Ectodermal cell (in vitro differentiated cells): Measurements from ENCODE around the gene PLEKHS1.
"Not testable (repeated sequence)": the region's sequence is repeated elsewhere in the genome, so short reads cannot be mapped to it uniquely, and the experiment has no call there.

Source experiments
- H3K27ac ChIP-seq: 2 replicates; pipeline ENCODE4 v1.7.0; 2013; ENCODE audit warnings: mild to moderate bottlenecking, low read depth, low read length; ENCODE audit not compliant: insufficient read depth, poor library complexity, severe bottlenecking
- H3K27me3 ChIP-seq: 2 replicates; pipeline ENCODE4 v1.7.0; 2013; ENCODE audit warnings: mild to moderate bottlenecking, low read length; ENCODE audit not compliant: insufficient read depth, control insufficient read depth, poor library complexity, severe bottlenecking
- H3K36me3 ChIP-seq: one replicate; pipeline ENCODE4 v1.7.0; 2013; ENCODE audit warnings: low read length; ENCODE audit not compliant: control insufficient read depth, insufficient read depth
- H3K4me1 ChIP-seq: one replicate; pipeline ENCODE4 v1.7.0; 2013; ENCODE audit warnings: low read length; ENCODE audit not compliant: control insufficient read depth, insufficient read depth
- H3K4me3 ChIP-seq: 2 replicates; pipeline ENCODE4 v1.7.0; 2013; ENCODE audit warnings: low read depth, low read length, control low read depth; ENCODE audit not compliant: insufficient read depth
- H3K9me3 ChIP-seq: 2 replicates; pipeline ENCODE4 v1.7.0; 2013; ENCODE audit warnings: mild to moderate bottlenecking, low read length, moderate library complexity; ENCODE audit not compliant: control insufficient read depth
- WGBS, 2 experiments: methylation state at CpG; one replicate each; pipeline ENCODE4 v1.1.7; 2013; ENCODE audit warnings: missing lambda C conversion rate in 2 of 2; 5-methylcytosine and 5-hydroxymethylcytosine counted together

PLEKHS1 gene

GRCh38 chr10:113782986-113783704 lies 31.7 kb downstream of the PLEKHS1 start:
- Histone ChIP-seq H3K4me3 (no peak overlapping the region), H3K36me3 (no peaks in the 10 kb centered on the region), H3K9me3 (no peaks in the 10 kb centered on the region), H3K27me3 (no peaks in the 10 kb centered on the region), H3K27ac (no peak overlapping the region), H3K4me1 (no peaks in the 10 kb centered on the region)
- 84 to 86% methylated on average over 6 to 8 of the region's 8 CpGs for WGBS, 2 experiments

GRCh38 chr10:113788604-113789083 lies 37.2 kb downstream of the PLEKHS1 start:
- Histone ChIP-seq H3K9me3 (no peaks in the 10 kb centered on the region), H3K27me3 (no peaks in the 10 kb centered on the region), H3K4me1 (no peaks in the 10 kb centered on the region), H3K36me3 (no peaks in the 10 kb centered on the region), H3K4me3 (no peak overlapping the region), H3K27ac (no peak overlapping the region)
- 82 to 83% methylated on average over 9 of the region's 9 CpGs for WGBS, 2 experiments

- 89 to 90% methylated on average over 2 of the region's 2 CpGs for WGBS, 2 experiments
Observed at GRCh38 chr10:113791691-113792090, 40.2 kb downstream of the PLEKHS1 start.

GRCh38 chr10:113801569-113801968 lies 50.1 kb downstream of the PLEKHS1 start:
- Histone ChIP-seq H3K9me3 (no peaks in the 10 kb centered on the region), H3K27ac (no peak overlapping the region), H3K4me1 (no peaks in the 10 kb centered on the region)

More at GRCh38 chr10:113791691-113792090, 40.2 kb downstream of the PLEKHS1 start:
- Histone ChIP-seq H3K36me3 (no peaks in the 10 kb centered on the region), H3K4me1 (no peaks in the 10 kb centered on the region), H3K4me3 (no peak overlapping the region), H3K9me3 (no peaks in the 10 kb centered on the region), H3K27me3 (no peaks in the 10 kb centered on the region), H3K27ac (no peak overlapping the region)

GRCh38 chr10:113802997-113803396 lies 51.5 kb downstream of the PLEKHS1 start:
- Histone ChIP-seq H3K4me3 (no peak overlapping the region), H3K27me3 (no peaks in the 10 kb centered on the region), H3K4me1 (no peaks in the 10 kb centered on the region), H3K9me3 (no peaks in the 10 kb centered on the region), H3K27ac (no peak overlapping the region), H3K36me3 (no peaks in the 10 kb centered on the region)
- 93 to 94% methylated on average over 4 of the region's 4 CpGs for WGBS, 2 experiments

More at GRCh38 chr10:113801569-113801968, 50.1 kb downstream of the PLEKHS1 start:
- Histone ChIP-seq H3K27me3 (no peaks in the 10 kb centered on the region), H3K4me3 (no peak overlapping the region), H3K36me3 (no peaks in the 10 kb centered on the region)
- WGBS, 2 experiments, result 94 to 95% methylated on average over 6 of the region's 6 CpGs

GRCh38 chr10:113806503-113806902 lies 55.0 kb downstream of the PLEKHS1 start:
- no peak overlapping the region for H3K4me3 ChIP-seq
- no peaks in the 10 kb centered on the region for H3K36me3 ChIP-seq
- H3K27ac ChIP-seq, result no peak overlapping the region
- H3K27me3 ChIP-seq, result no peaks in the 10 kb centered on the region
- H3K9me3 ChIP-seq, result no peaks in the 10 kb centered on the region
- WGBS, 2 experiments, result 91 to 93% methylated on average over 4 of the region's 4 CpGs
- H3K4me1 ChIP-seq, result no peaks in the 10 kb centered on the region

GRCh38 chr10:113808168-113808567 lies 56.7 kb downstream of the PLEKHS1 start:
- H3K4me1 ChIP-seq, result no peaks in the 10 kb centered on the region
- H3K27me3 ChIP-seq, result no peaks in the 10 kb centered on the region
- H3K9me3 ChIP-seq, result no peaks in the 10 kb centered on the region
- H3K4me3 ChIP-seq, result no peak overlapping the region
- H3K27ac ChIP-seq, result no peak overlapping the region
- WGBS, 2 experiments, result 89 to 94% methylated on average over 3 of the region's 3 CpGs
- no peaks in the 10 kb centered on the region for H3K36me3 ChIP-seq

- H3K36me3 ChIP-seq, H3K27ac ChIP-seq, H3K9me3 ChIP-seq, H3K4me3 ChIP-seq, H3K27me3 ChIP-seq, H3K4me1 ChIP-seq: not testable (repeated sequence)
- 86 to 88% methylated on average over 1 of the region's 1 CpG for WGBS, 2 experiments
Observed at GRCh38 chr10:113814700-113815099, 63.2 kb downstream of the PLEKHS1 start.

- Histone ChIP-seq H3K9me3 (no peaks in the 10 kb centered on the region), H3K4me3 (no peak overlapping the region), H3K27ac (no peak overlapping the region), H3K36me3 (no peaks in the 10 kb centered on the region), H3K27me3 (no peaks in the 10 kb centered on the region), H3K4me1 (no peaks in the 10 kb centered on the region)
- WGBS, 2 experiments, result 94 to 96% methylated on average over 4 of the region's 4 CpGs
Observed at GRCh38 chr10:113819989-113820388, 68.5 kb downstream of the PLEKHS1 start.

GRCh38 chr10:113820507-113820906 lies 69.0 kb downstream of the PLEKHS1 start:
- 74 to 77% methylated on average over 8 of the region's 8 CpGs for WGBS, 2 experiments

More at GRCh38 chr10:113820507-113820906, 69.0 kb downstream of the PLEKHS1 start:
- no peaks in the 10 kb centered on the region for H3K9me3 ChIP-seq
- no peaks in the 10 kb centered on the region for H3K36me3 ChIP-seq
- no peak overlapping the region for H3K27ac ChIP-seq
- no peaks in the 10 kb centered on the region for H3K4me1 ChIP-seq
- no peak overlapping the region for H3K4me3 ChIP-seq
- H3K27me3 ChIP-seq, result no peaks in the 10 kb centered on the region
